GM19193 (cell line): Measurements from ENCODE around the gene SEC24D.

Experiments
- POLR2A ChIP-seq: IDR thresholded peaks from 4 replicates; pipeline ENCODE4 v1.6.1; 2011; ENCODE audit not compliant: insufficient read depth, insufficient read length; ENCODE audit errors: extremely low read depth

The SEC24D gene

GRCh38 chr4:118730683-118731082 lies 105.2 kb downstream of the SEC24D start:
- TF ChIP-seq POLR2A, result no peak

GRCh38 chr4:118729287-118730286 lies 106.3 kb downstream of the SEC24D start:
- TF ChIP-seq POLR2A, result no peak

GRCh38 chr4:118727360-118727759 lies 108.6 kb downstream of the SEC24D start:
- no peak for TF ChIP-seq POLR2A

- no peak for TF ChIP-seq POLR2A
Measured at GRCh38 chr4:118723369-118723768, 112.6 kb downstream of the SEC24D start.

- TF ChIP-seq POLR2A, result no peak
Measured at GRCh38 chr4:118721752-118722151, 114.2 kb downstream of the SEC24D start.

- no peak for TF ChIP-seq POLR2A
Measured at GRCh38 chr4:118718511-118719170, 117.3 kb downstream of the SEC24D start.

GRCh38 chr4:118716304-118716703 lies 119.6 kb downstream of the SEC24D start:
- no peak for TF ChIP-seq POLR2A

GRCh38 chr4:118714682-118715081 lies 121.2 kb downstream of the SEC24D start:
- no peak for TF ChIP-seq POLR2A

- TF ChIP-seq POLR2A, result no peak
Measured at GRCh38 chr4:118712872-118713271, 123.1 kb downstream of the SEC24D start.

GRCh38 chr4:118711052-118711451 lies 124.9 kb downstream of the SEC24D start:
- no peak for TF ChIP-seq POLR2A

- no peak for TF ChIP-seq POLR2A
Measured at GRCh38 chr4:118703118-118703517, 132.8 kb downstream of the SEC24D start.

- peak; percentile 83 for TF ChIP-seq POLR2A
Measured at GRCh38 chr4:118684873-118685811, 150.8 kb downstream of the SEC24D start, which contains the start of gene METTL14. Gene METTL14 (plus strand): TSS chr4:118685392. CDS start chr4:118685535, 143 bp downstream.

- no peak for TF ChIP-seq POLR2A
Measured at GRCh38 chr4:118683513-118683912, 152.4 kb downstream of the SEC24D start.

GRCh38 chr4:118682928-118683327 lies 153.0 kb downstream of the SEC24D start:
- TF ChIP-seq POLR2A, result no peak
